ENCODE data around the gene MAP3K4. TPM values are rescaled to one million over a fixed set of nuclear protein-coding genes. Genes with fewer than 3 reads are reported as not detected.

MAP3K4 gene
- total RNA-seq, 2 donors from 2014 or later, result 40.7 to 43.2 TPM

DNA sequence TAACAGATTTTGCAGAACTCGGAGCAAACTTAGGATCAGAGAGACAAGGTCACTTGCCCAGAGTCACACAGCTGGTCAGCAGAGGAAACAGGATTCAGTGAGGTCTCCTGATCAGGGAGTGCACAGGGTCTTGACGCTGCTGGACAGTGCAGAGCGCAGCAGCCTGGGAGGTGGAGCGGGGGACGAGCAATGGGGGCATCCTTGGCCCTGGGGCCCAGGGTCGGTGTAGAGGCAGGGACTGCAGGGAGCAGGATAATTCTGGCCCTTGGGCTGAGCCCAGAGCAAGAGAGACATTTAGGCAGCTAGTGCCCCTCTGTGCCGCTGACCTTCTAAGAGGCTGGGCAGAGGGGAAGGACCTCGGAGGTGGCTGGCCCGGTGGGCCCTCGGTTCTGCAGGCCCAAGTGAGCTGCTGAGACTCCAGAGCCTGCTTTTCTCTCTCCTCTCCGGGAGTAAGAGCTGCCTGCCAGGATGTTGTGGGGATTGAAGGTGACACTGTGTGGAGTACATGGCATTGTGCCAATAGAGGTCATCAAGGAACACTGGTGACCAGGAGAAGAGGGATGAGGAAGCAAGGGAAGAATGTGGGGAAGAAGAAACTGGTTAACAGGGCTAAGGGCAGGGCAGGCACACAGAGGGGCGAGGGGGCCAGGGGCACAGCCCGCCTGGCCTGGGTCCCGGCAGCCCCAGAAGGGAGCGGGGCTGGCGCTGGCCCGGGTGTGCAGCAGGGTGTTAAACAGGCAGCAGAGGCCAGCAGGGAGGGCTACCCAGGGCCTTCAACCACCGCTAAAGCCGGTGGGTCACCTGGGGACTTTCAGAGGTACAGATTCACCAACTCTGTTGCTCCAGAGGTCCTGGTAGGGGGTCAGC is 160.3 kb downstream of the MAP3K4 start:
- DNase-seq, result no peak
- no peak for ATAC-seq
- intact Hi-C loops (cut with DNase I, micrococcal nuclease), result no loop called here

- ATAC-seq, result no peak
- intact Hi-C loops (cut with DNase I, micrococcal nuclease), result no loop called here
- DNase-seq, result no peak
These were observed 160.9 kb downstream of the MAP3K4 start for GRCh38 chr6:161152527-161152862.

- intact Hi-C loops (cut with DNase I, micrococcal nuclease), result no loop called here
- ATAC-seq (peak; percentile 37), DNase-seq (no peak)
These were observed 161.5 kb downstream of the MAP3K4 start for GRCh38 chr6:161152907-161153662.

DNA sequence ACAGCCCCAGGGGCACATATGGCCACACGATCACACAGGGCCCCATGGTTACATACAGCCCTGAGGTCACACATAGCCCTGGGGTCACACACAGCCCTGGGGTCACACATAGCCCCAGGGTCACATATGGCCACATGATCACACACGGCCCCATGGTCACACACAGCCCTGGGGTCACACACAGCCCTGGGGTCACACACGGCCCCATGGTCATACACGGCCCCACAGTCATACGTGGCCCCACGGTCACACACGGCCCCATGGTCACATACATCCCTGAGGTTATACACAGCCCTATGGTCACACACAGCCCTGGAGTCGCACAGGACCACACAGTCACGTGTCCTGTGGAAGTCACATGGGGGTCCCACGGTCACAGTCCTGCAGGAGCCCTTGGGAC is 162.2 kb downstream of the MAP3K4 start:
- ATAC-seq (no peak), DNase-seq (no peak)
- intact Hi-C loops (cut with DNase I, micrococcal nuclease), result no loop called here

DNA sequence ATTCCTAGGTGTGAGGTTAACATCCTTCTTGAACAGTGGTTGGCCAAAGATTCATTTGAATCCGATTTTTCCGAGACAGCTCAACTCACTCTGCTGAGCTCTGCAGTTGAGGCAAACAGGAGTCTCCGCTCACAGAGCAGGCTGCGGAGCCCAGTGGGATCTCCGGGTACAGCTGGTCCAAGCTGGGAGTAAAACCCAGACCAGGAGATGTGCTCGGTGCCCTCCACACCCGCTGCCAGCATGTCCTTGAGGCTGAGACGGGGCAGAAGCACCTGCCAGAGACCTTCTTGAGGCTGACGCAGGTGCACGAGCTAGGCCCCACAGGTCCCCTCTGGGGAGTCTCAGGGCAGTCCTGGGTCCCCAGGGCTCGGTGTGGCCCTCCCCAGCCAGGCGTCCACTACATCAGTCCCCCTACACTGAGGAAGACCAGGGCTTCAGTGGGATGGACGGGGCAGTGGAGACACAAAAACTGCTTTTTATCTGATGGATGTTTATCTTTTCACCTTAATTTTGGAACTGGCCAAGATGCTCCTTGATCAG is 163.3 kb downstream of the MAP3K4 start:
- DNase-seq, result no peak
- intact Hi-C loops (cut with DNase I, micrococcal nuclease), result no loop called here
- no peak for ATAC-seq

- intact Hi-C loops (cut with DNase I, micrococcal nuclease), result no loop called here
- no peak for DNase-seq
- no peak for ATAC-seq
These were observed 169.6 kb downstream of the MAP3K4 start for GRCh38 chr6:161161121-161161520.

DNA sequence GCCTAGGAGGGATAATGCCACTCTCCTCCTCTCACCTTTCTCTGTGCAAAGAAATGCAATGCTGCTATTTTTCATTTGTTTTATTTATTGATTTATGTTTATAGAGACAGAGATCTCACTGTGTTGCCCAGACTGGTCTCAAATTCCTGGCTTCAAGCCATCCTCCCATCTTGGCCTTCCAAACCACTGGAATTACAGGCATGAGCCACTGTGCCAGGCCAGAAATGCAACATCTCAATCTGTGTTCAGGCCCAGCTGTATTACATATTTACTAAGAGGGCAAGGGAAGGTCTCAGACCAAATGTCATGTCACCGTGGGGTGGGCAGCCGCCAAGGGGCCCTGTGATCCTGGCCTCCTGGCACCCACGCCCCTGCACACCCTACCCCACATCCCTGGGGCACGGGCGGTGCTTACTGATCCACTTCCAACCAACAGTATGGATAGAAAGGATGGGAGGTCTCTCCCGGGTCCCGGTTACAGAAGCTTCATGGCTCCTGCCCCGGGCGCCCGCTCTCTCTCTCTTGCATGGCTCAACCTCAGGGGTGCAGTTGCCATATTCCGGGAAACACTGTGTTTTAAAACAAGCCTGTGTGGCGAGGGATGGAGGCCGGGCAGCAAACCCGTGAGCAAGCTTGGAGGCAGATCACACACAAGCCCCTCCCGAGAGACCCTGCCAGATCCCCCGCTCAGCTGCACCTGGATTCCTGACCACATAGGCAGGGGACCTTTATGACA is 170.5 kb downstream of the MAP3K4 start:
- intact Hi-C loops (cut with DNase I, micrococcal nuclease), result no loop called here
- DNase-seq (no peak), ATAC-seq (no peak)

GRCh38 chr6:161162722-161163121 is 171.2 kb downstream of the MAP3K4 start:
- intact Hi-C loops (cut with DNase I, micrococcal nuclease), result no loop called here
- no peak for ATAC-seq
- no peak for DNase-seq

DNA sequence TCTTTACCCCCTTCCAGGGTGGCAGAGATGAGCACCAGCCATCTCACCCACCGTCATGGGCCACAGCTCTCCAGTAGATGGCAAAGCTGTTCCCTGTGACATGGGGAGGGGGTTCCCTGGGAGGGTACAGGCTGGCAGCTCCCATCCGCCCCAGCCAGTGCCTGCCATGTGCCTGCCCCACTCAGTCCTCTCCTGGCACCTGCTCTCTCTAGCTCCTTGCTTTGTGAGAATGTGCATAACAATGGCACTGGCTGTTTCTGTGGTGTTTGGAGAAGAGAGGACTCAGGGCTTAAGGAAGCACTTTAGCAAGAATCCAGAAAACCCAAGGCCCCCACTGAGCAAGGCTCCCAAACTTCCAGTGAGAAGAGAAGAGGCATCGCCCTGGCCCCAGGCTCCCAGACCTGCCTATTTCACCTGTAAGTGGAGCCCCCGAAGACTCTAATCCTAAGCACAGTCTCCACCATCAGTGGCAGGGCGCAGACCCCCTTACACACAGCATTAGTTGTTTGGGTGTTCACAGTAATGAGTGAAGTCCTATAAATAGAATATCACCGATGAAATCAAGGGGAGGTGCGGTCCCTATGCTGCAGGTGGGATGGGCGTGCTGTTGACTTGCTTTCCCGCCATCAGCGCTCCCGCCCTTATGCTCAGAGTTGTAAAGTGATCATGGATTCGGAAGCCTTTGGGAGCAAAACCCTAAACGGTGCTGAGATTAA is 172.1 kb downstream of the MAP3K4 start:
- DNase-seq, result no peak
- intact Hi-C loops (cut with DNase I, micrococcal nuclease), result no loop called here
- ATAC-seq, result no peak

DNA sequence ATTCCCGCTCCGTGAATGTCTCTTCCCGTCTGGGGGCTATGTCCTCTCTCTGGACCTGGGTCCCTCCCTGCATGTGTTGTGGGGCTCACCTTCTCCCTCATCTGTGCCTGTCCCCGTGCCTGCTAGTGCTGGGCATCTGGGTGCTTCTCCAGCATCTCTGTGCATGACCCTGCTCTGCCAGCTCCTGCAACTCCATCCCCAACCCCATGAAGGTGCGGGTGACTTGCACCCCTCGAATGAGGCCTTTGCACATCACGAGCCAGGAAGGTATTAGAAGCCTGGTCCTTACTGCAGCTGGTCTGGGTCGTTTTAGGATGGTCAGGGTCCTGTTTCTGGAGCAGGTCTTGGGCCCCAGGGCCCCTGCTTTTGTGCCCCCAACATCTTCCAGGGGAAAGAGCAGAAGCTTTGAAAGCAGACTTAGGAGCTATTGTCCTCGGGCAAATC is 172.6 kb downstream of the MAP3K4 start:
- ATAC-seq, result no peak
- no peak for DNase-seq
- intact Hi-C loops (cut with DNase I, micrococcal nuclease), result no loop called here

- no peak for DNase-seq
- intact Hi-C loops (cut with DNase I, micrococcal nuclease), result no loop called here
- no peak for ATAC-seq
These were observed 174.6 kb downstream of the MAP3K4 start for GRCh38 chr6:161166176-161166575.

GRCh38 chr6:161166677-161167076 is 175.1 kb downstream of the MAP3K4 start:
- ATAC-seq (no peak), DNase-seq (no peak)
- intact Hi-C loops (cut with DNase I, micrococcal nuclease), result no loop called here

Data from left colon (tissue), 2 donors.